ENCODE results near the gene HECTD3. TPM values are rescaled to one million over a fixed set of nuclear protein-coding genes. Genes with fewer than 3 reads are reported as not detected.

Gene HECTD3
- total RNA-seq, result 49.3 and 49.4 TPM in 2 replicates
- polyA plus RNA-seq (2012), result 34.9 TPM

GRCh38 chr1:45010855-45011811 lies at the start of gene HECTD3:
Gene HECTD3 (minus strand): TSS chr1:45011324. CDS start chr1:45011257, 67 bp downstream.
- DNase-seq (ENCODE audit: low read depth), result peak; percentile 90

GRCh38 chr1:45059829-45060228 lies 48.7 kb upstream of the HECTD3 start:
- DNase-seq (ENCODE audit: low read depth), result no peak

GRCh38 chr1:45057542-45057941 lies 46.4 kb upstream of the HECTD3 start:
- DNase-seq (ENCODE audit: low read depth), result no peak

- DNase-seq (ENCODE audit: low read depth), result no peak
These were observed 40.1 kb upstream of the HECTD3 start for GRCh38 chr1:45051005-45051772.

DNA sequence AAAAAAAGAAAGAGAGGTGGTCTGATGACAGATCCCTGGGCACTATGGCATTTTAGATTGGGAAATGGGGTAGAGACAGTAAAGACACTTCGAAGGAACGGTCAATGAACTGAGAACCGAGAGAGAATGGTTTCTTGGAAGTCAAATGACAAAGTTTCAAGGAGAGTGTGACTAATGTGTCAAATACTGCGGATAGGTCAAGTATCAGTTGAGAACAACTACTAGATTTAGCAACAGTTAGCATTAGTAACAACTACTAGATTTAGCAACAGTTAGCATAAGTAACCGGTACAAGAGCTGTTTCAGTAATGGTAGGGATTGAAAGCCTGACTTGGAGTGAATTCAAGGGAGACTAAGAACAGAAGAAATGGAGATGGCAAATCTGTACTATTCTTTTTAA lies 35.9 kb upstream of the HECTD3 start:
- peak; percentile 33 for DNase-seq (ENCODE audit: low read depth)

DNA sequence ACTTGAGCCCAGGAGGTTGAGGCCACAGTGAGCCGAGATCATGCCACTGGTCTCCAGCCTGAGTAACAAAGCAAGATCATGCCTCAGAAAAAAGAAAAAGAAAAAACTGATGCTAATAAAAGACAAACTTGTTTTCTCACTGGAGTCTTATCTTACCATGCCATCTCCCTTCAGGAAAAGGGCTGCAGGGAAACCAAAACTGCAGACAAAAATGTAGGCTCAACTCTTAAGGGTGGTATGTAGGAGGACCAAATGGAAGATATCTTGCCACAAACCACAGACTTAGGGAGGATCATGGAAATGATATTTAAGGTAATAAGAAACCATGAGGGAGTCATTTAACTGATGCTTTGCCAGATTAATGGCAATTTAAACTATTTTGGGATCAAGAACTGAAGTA lies 33.8 kb upstream of the HECTD3 start:
- DNase-seq (ENCODE audit: low read depth), result peak; percentile 50

GRCh38 chr1:45043094-45043493 lies 32.0 kb upstream of the HECTD3 start:
- no peak for DNase-seq (ENCODE audit: low read depth)

- DNase-seq (ENCODE audit: low read depth), result no peak
These were observed 29.2 kb upstream of the HECTD3 start for GRCh38 chr1:45040297-45040696.

DNA sequence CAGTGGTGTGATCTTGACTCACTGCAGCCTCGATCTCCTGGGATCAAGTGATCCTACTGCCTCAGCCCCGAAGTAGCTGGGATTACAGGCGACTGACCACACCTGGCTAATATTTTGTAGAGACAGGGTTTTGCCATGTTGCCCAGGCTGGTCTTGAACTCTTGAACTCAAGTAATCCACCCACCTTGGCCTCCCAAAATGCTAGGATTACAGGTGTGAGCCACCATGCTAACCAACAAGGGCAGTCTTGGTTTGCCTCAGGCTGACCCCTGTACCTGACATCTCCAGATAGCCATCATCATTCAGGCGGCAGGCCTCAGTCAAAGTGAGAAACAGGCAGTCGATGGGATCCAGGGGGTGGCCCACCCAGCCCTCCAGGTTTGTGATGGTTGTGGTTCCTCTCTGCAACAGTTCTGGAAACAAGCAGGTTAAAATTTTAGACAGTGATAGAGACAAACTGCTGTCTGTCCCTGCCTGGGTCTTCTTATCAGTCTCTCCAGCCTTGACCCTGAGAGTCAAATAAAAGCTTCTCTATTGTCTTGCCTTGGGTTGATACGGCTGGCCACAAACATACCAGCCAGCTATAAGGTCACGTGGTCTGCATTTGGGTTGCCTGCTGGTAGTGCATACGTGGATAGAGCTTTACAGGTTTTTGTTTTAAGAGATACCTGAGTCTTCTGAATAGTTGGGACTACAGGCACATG lies 27.7 kb upstream of the HECTD3 start:
- no peak for DNase-seq (ENCODE audit: low read depth)

- no peak for DNase-seq (ENCODE audit: low read depth)
These were observed 27.1 kb upstream of the HECTD3 start for GRCh38 chr1:45038240-45038639.

GRCh38 chr1:45037456-45037855 lies 26.3 kb upstream of the HECTD3 start:
- no peak for DNase-seq (ENCODE audit: low read depth)

DNA sequence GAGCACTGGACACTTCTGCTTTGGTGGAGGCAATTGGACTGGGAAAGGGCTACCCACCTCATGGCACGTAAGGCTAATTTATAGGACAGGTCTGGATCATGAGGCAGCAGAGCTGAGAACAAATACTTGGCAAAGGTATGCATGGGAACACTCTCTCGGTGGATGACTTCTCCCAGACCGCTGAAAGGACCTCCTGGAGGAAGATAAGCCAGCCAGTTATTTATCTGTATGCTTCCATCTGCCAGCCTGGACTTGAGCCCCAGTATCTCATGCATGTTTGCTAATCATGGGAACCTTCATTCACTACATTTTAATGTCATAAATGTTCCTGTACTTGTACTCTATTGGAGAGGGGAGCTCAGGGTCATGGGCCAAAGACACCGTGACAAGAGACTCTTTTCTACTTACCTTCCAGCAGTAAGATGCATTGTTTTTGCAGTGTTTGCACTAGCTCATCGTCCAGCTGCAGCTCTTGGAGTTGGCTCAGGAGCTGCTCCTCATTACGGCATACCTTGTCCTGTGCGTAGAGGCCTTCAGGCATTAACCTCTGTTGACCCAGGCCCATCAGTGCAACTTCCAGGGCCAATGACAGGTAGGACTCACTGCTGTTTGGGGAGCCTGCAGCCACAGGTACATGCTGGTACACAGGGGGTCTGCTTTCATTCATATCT lies 24.6 kb upstream of the HECTD3 start:
- DNase-seq (ENCODE audit: low read depth), result no peak

GRCh38 chr1:45033356-45033755 lies 22.2 kb upstream of the HECTD3 start:
- DNase-seq (ENCODE audit: low read depth), result no peak

- no peak for DNase-seq (ENCODE audit: low read depth)
These were observed 21.7 kb upstream of the HECTD3 start for GRCh38 chr1:45032837-45033236.

DNA sequence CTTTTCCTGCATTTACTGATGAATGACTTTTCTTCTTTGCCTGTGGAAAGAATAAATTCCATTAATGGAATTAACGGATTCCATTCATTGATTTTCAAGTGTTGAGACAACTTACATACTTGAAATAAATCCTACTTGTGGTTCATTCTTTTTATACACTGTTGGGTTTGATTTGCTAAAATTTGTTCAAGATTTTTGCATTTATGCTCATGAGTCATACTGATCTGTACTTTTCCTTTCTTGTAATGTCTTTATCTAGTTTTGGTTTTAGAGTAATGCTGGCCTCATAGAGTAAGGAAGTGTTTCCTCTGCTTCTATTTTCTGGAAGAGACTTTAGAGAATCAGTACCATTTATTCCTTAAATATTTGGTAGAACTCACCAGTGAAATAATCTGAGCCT lies 15.3 kb upstream of the HECTD3 start:
- no peak for DNase-seq (ENCODE audit: low read depth)

DNA sequence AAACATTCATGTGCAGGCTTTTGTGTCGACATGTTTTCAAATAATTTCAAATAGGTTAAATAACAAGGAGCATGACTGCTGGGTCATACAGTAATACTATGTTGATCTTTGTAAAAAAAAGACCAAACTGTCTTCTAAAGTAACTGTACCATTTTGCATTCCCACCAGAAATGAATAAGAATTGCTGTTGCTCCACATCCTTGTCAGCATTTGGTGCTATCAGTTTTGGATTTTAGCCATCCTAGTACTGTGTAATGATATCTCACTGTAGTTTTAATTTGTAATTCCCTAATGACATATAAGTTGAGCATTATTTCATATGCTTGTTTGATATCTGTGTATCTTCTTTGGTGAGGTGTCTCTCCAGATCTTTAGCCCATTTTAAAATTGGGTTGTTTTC lies 12.5 kb upstream of the HECTD3 start:
- DNase-seq (ENCODE audit: low read depth), result no peak

DNA sequence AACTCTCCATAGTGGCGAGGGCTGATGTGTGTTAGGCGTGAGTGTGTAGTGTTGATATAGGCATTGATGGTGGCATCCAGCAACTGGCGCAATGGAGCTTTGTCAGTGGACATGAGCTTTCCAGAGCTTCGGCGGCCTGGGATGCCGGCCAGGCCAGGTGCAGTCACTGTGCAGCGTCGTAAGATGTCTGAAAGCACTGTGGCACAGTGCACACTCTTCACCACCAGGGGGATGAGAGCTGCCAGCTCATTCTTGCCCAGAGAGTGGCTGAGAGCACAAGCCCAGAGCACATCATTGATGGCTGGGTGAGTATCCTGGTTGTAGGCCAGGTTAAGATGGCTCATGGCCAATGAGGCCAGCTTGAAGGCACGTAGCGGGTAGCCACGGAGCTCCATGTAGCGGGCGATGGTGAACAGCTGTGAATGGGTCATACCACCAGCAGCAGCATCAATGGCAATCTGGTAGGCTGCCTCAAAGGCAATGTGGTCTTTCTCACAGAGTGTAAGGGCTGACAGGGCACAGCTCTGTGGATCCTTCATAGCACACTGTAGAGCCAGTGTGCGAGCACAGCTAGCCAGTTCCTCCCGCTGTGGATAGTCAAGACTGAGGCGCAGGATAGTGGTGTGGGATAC lies 7.6 kb upstream of the HECTD3 start:
- peak; percentile 93 for DNase-seq (ENCODE audit: low read depth)

DNA sequence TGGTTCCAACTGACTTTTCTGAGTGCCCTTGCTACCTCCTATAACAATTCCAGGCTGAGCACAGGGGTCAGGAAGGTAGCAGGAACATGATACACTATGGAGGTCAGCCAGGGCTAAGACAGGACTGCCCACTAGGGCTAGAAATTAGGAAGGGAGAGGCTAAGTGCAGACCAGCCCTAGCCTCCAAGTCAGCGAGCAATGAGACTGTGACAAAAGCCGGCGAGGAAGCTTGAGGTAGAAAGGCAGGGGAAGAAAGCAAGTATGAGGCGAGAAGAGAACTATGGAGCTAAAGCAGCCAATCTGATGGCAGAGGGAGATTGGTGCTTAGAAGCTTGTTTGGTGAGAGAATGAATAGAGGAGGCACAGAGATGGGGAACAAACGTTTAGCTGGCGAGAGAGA lies 5.6 kb upstream of the HECTD3 start:
- no peak for DNase-seq (ENCODE audit: low read depth)

GRCh38 chr1:45016090-45016697 lies 5.1 kb upstream of the HECTD3 start:
- no peak for DNase-seq (ENCODE audit: low read depth)

DNA sequence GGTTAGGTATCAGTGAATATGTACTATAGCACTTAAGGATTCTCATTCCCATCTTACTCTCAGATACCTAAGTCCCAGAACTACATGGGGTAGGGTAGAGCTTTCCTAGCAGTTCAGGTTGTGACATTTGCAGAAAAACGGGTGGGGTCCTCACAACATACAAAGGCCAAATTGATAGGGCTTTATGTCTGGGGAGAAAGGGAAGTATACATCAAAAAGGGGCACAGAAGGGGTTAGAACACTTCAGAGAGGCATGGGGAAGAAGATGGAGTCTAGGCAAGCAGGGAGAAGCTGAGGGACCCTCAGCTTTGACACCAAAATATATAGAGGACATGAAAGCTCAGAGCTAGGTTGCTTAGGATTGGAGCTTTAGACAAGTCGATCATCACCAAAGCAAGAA lies 4.6 kb upstream of the HECTD3 start:
- no peak for DNase-seq (ENCODE audit: low read depth)
